Stimulated activated CD8-positive, alpha-beta memory T cell treated with anti-CD3 and anti-CD28 coated beads, Interleukin-15, amount 100 ng/mL, for 24 hours (primary cell): ENCODE results near the gene CUEDC2.

ENCODE experiments used
- DNase-seq: peaks from one replicate; pipeline ENCODE4 v3.0.0-alpha.2; 2020; ENCODE audit warnings: low read depth

The CUEDC2 gene

GRCh38 chr10:102432162-102432950 is at the start of gene CUEDC2:
Gene CUEDC2 (minus strand): TSS chr10:102432574. CDS start chr10:102425188, 7,386 bp downstream.
- DNase-seq, result peak; percentile 94

GRCh38 chr10:102480396-102480795 is 48.0 kb upstream of the CUEDC2 start:
- no peak for DNase-seq

GRCh38 chr10:102479651-102480050 is 47.3 kb upstream of the CUEDC2 start:
- DNase-seq, result no peak

- no peak for DNase-seq
Measured at GRCh38 chr10:102476466-102477141, 44.2 kb upstream of the CUEDC2 start.

- no peak for DNase-seq
Measured at GRCh38 chr10:102475451-102476040, 43.2 kb upstream of the CUEDC2 start.

GRCh38 chr10:102473445-102474331 is 41.3 kb upstream of the CUEDC2 start:
- DNase-seq, result no peak

GRCh38 chr10:102470579-102471546 is 38.5 kb upstream of the CUEDC2 start:
- no peak for DNase-seq

- no peak for DNase-seq
Measured at GRCh38 chr10:102468683-102469082, 36.3 kb upstream of the CUEDC2 start.

- DNase-seq, result no peak
Measured at GRCh38 chr10:102467971-102468438, 35.6 kb upstream of the CUEDC2 start.

GRCh38 chr10:102467318-102467717 is 34.9 kb upstream of the CUEDC2 start:
- DNase-seq, result no peak

GRCh38 chr10:102465466-102465865 is 33.1 kb upstream of the CUEDC2 start:
- DNase-seq, result no peak

GRCh38 chr10:102463983-102464382 is 31.6 kb upstream of the CUEDC2 start:
- no peak for DNase-seq

GRCh38 chr10:102462512-102463054 is 30.2 kb upstream of the CUEDC2 start:
- no peak for DNase-seq

GRCh38 chr10:102461187-102462054 is 29.0 kb upstream of the CUEDC2 start:
- DNase-seq, result peak; percentile 83

- no peak for DNase-seq
Measured at GRCh38 chr10:102460836-102461186, 28.4 kb upstream of the CUEDC2 start.

GRCh38 chr10:102458656-102459055 is 26.3 kb upstream of the CUEDC2 start:
- DNase-seq, result no peak

- DNase-seq, result no peak
Measured at GRCh38 chr10:102457591-102458150, 25.3 kb upstream of the CUEDC2 start.

GRCh38 chr10:102455893-102456471 is 23.6 kb upstream of the CUEDC2 start:
- DNase-seq, result no peak
